ENCODE results near the gene RXRA. TPM values are rescaled to one million over a fixed set of nuclear protein-coding genes. Genes with fewer than 3 reads are reported as not detected.

RXRA gene
- total RNA-seq, 1 experiment from 2014 or later, result 29.9 TPM

DNA sequence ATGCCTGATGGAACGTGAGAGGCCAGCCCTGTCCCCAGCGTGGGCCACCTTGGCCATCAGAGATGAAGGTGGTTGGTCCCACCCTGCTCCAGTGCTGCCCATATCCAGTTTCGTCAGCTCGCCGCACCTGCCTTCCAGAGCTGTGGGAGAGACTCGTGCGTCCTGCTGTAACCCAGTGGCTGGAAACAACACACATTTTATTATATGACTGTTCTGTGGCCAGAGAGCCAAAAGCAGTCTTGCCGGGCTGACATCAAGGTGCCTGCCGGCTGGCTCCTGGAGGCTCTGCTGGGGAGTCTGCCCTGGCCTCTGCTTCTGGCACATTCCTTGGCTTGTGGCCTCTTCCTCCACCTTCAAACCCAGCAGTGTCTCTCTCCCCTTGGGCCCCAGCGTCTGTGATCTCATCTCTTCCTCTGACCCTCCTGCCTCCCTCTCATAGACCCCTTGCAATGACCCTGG, 94.7 kb downstream of the RXRA start:
- H3K9me3 Mint-ChIP-seq, result no peaks in the 10 kb centered on the region
- peaks cover 4 to 15% (median 6%) of the 10 kb centered on the region in 3 experiments; a peak in 6 of 7 replicates for H3K36me3 Mint-ChIP-seq (ENCODE audit: insufficient read depth in 1 of 3, low read depth in 3 of 3)
- Histone ChIP-seq H2BK120ac (ENCODE audit: low read depth, low read length, poor library complexity, severe bottlenecking) (no peak overlapping the region), H3K79me1 (ENCODE audit: insufficient read depth, low read depth, low read length, poor library complexity, severe bottlenecking) (no peaks in the 10 kb centered on the region), H3K23me2 (ENCODE audit: insufficient read length, low read depth, low read length, poor library complexity, severe bottlenecking) (no peaks in the 10 kb centered on the region), H2AFZ (ENCODE audit: low read length) (no peak overlapping the region), H3K9ac (ENCODE audit: extremely low read depth, insufficient read length, low read length) (no peak overlapping the region), H2AK5ac (ENCODE audit: insufficient read length, low read length) (no peak overlapping the region), H2BK5ac (ENCODE audit: insufficient read length, low read length) (no peak overlapping the region), H2BK15ac (ENCODE audit: low read depth, low read length) (no peak overlapping the region), H3K27me3 (ENCODE audit: insufficient read depth, low read length) (no peaks in the 10 kb centered on the region), H3K27ac (ENCODE audit: insufficient read length, low read depth, low read length) (no peak overlapping the region), H3K56ac (ENCODE audit: insufficient read length, low read depth, low read length) (no peak overlapping the region), H3K4me1 (ENCODE audit: insufficient read depth, low read length) (no peaks in the 10 kb centered on the region), H3K18ac (ENCODE audit: insufficient read length, low read depth, low read length) (no peak overlapping the region), H3T11ph (ENCODE audit: low read length) (no peak overlapping the region), H3K9me3 (ENCODE audit: control insufficient read depth, low read depth, low read length) (no peaks in the 10 kb centered on the region), H3K14ac (ENCODE audit: insufficient read depth, low read length) (no peak overlapping the region), H4K91ac (ENCODE audit: insufficient read length, low read depth, low read length) (no peak overlapping the region), H2BK12ac (ENCODE audit: insufficient read length, low read depth, low read length) (no peak overlapping the region), H3K79me2 (ENCODE audit: insufficient read depth, low read length) (no peaks in the 10 kb centered on the region), H4K8ac (replicated peaks; ENCODE audit: insufficient read length, low read depth, low read length) (no peak overlapping the region), H3K4me2 (ENCODE audit: insufficient read depth, insufficient read length, low read length) (no peak overlapping the region), H3K4ac (ENCODE audit: low read depth, low read length) (no peak overlapping the region), H4K5ac (ENCODE audit: insufficient read length, low read depth, low read length) (no peak overlapping the region), H3K23ac (ENCODE audit: insufficient read length, low read depth, low read length) (no peak overlapping the region), H2BK20ac (ENCODE audit: low read depth, low read length, poor library complexity, severe bottlenecking) (no peak overlapping the region), H4K20me1 (ENCODE audit: control insufficient read depth, insufficient read depth, insufficient read length) (no peaks in the 10 kb centered on the region)
- H3K4me1 Mint-ChIP-seq, result peaks cover 0 to 6% of the 10 kb centered on the region in 2 experiments; a peak in 3 of 4 replicates
- DNase-seq, result no peak
- peak overlapping the region in 1 of 3 experiments; percentile 77; a peak in 1 of 7 replicates for H3K27ac Mint-ChIP-seq
- H3K27me3 Mint-ChIP-seq (ENCODE audit: low read depth), result no peaks in the 10 kb centered on the region
- TF ChIP-seq, protein P1, sequence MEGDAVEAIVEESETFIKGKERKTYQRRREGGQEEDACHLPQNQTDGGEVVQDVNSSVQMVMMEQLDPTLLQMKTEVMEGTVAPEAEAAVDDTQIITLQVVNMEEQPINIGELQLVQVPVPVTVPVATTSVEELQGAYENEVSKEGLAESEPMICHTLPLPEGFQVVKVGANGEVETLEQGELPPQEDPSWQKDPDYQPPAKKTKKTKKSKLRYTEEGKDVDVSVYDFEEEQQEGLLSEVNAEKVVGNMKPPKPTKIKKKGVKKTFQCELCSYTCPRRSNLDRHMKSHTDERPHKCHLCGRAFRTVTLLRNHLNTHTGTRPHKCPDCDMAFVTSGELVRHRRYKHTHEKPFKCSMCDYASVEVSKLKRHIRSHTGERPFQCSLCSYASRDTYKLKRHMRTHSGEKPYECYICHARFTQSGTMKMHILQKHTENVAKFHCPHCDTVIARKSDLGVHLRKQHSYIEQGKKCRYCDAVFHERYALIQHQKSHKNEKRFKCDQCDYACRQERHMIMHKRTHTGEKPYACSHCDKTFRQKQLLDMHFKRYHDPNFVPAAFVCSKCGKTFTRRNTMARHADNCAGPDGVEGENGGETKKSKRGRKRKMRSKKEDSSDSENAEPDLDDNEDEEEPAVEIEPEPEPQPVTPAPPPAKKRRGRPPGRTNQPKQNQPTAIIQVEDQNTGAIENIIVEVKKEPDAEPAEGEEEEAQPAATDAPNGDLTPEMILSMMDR (conservative IDR thresholded peaks at IDR 0.05), result no peak
- no peak overlapping the region for H3K4me3 Mint-ChIP-seq
- WGBS (ENCODE audit: extremely low coverage, insufficient read length, low lambda C conversion rate), result no CpG with 5 or more reads among the region's 10 CpGs
